ENCODE data around the gene ASB3. TPM values are rescaled to one million over a fixed set of nuclear protein-coding genes. Genes with fewer than 3 reads are reported as not detected.

The ASB3 gene
- total and polyA plus RNA-seq, 9 of the 15 experiments (the other 6 are each of a cell fraction or from before 2014, with no cell fraction given) = 13.6 to 35.3 (median 18.7) TPM

- TF ChIP-seq CUX1 (CRISPR knock-in tag; IDR thresholded peaks at IDR 0.05) (no peak), GTF2E2 (tag; IDR thresholded peaks at IDR 0.05) (no peak)
Measured at GRCh38 chr2:53672881-53673522, 113.8 kb downstream of the ASB3 start (continued).

DNA sequence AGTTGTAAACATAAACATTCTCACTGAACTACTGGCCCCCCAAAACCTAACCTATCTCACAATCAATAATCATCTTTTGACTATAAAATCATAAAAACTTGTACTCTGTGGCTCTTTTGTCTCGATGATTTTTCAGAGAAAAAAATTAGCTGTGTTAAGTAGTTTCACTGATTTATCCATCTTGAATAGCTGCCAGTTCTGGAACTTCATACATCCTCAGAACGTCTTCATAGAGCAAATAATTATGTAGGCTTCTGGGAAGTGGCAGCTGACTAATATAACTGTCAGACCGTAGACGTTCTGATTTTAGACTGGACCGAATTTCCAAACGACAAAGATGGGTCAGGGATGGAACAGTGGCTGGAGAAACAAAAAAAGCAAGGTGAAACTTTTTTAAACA is 116.4 kb downstream of the ASB3 start:
- ChIA-PET POLR2A (interaction anchor here (0.7 kb wide), 1 partner anchor 96 kb away, joined by 3 read pairs; no protein-coding TSS in a partner anchor), CTCF (ENCODE audit: low intra/inter-chr PET ratio) (no interaction called here)
- no peak for DNase-seq (ENCODE audit: extremely low read depth in 1 of 4, low spot score in 3 of 4)
- in situ Hi-C loops (cut with MboI) = no loop called here
- Histone ChIP-seq H3K9me1 (ENCODE audit: control insufficient read depth, insufficient read depth, low read length) (no peaks in the 10 kb centered on the region), H3K27me3 (ENCODE audit: control insufficient read depth in 2 of 2, insufficient read depth in 2 of 2, low read length in 2 of 2) (no peaks in the 10 kb centered on the region), H3K9me3 (replicated peaks; ENCODE audit: control insufficient read depth, insufficient read depth, low read depth, low read length) (no peaks in the 10 kb centered on the region), H3K4me1 (replicated peaks in 1 of 2; ENCODE audit: control insufficient read depth in 2 of 2, insufficient read depth in 2 of 2, low read length in 2 of 2) (peaks cover 8 to 11% of the 10 kb centered on the region in 2 experiments; a peak in 3 of 5 replicates), H3K27ac (ENCODE audit: extremely low read depth, low read depth, low read length) (no peak overlapping the region), H3K4me2 (ENCODE audit: insufficient read depth, low read length) (no peak overlapping the region), H4K20me1 (replicated peaks; ENCODE audit: control insufficient read depth, insufficient read depth, low read length) (no peaks in the 10 kb centered on the region), H3K4me3 (no peak overlapping the region), H3K36me3 (ENCODE audit: control insufficient read depth, insufficient read depth, low read length) (no peaks in the 10 kb centered on the region; the same call in 1 of the 3 replicates), H3K79me2 (ENCODE audit: control insufficient read depth, insufficient read depth, low read length) (no peaks in the 10 kb centered on the region), H2AFZ (ENCODE audit: low read depth, low read length) (no peak overlapping the region), H3K9ac (ENCODE audit: insufficient read depth in 1 of 2, low read depth in 2 of 2, low read length in 2 of 2) (no peak overlapping the region)
- 69% methylated on average over 6 of the region's 6 CpGs for WGBS (ENCODE audit: insufficient coverage, low coverage, missing lambda C conversion rate)
- BruUV-seq (replicated peaks) = no TSS peak
- no peak for ATAC-seq
- intact Hi-C loops (cut with micrococcal nuclease) = no loop called here
- FAIRE-seq = no peak
- TF ChIP-seq, protein P1, sequence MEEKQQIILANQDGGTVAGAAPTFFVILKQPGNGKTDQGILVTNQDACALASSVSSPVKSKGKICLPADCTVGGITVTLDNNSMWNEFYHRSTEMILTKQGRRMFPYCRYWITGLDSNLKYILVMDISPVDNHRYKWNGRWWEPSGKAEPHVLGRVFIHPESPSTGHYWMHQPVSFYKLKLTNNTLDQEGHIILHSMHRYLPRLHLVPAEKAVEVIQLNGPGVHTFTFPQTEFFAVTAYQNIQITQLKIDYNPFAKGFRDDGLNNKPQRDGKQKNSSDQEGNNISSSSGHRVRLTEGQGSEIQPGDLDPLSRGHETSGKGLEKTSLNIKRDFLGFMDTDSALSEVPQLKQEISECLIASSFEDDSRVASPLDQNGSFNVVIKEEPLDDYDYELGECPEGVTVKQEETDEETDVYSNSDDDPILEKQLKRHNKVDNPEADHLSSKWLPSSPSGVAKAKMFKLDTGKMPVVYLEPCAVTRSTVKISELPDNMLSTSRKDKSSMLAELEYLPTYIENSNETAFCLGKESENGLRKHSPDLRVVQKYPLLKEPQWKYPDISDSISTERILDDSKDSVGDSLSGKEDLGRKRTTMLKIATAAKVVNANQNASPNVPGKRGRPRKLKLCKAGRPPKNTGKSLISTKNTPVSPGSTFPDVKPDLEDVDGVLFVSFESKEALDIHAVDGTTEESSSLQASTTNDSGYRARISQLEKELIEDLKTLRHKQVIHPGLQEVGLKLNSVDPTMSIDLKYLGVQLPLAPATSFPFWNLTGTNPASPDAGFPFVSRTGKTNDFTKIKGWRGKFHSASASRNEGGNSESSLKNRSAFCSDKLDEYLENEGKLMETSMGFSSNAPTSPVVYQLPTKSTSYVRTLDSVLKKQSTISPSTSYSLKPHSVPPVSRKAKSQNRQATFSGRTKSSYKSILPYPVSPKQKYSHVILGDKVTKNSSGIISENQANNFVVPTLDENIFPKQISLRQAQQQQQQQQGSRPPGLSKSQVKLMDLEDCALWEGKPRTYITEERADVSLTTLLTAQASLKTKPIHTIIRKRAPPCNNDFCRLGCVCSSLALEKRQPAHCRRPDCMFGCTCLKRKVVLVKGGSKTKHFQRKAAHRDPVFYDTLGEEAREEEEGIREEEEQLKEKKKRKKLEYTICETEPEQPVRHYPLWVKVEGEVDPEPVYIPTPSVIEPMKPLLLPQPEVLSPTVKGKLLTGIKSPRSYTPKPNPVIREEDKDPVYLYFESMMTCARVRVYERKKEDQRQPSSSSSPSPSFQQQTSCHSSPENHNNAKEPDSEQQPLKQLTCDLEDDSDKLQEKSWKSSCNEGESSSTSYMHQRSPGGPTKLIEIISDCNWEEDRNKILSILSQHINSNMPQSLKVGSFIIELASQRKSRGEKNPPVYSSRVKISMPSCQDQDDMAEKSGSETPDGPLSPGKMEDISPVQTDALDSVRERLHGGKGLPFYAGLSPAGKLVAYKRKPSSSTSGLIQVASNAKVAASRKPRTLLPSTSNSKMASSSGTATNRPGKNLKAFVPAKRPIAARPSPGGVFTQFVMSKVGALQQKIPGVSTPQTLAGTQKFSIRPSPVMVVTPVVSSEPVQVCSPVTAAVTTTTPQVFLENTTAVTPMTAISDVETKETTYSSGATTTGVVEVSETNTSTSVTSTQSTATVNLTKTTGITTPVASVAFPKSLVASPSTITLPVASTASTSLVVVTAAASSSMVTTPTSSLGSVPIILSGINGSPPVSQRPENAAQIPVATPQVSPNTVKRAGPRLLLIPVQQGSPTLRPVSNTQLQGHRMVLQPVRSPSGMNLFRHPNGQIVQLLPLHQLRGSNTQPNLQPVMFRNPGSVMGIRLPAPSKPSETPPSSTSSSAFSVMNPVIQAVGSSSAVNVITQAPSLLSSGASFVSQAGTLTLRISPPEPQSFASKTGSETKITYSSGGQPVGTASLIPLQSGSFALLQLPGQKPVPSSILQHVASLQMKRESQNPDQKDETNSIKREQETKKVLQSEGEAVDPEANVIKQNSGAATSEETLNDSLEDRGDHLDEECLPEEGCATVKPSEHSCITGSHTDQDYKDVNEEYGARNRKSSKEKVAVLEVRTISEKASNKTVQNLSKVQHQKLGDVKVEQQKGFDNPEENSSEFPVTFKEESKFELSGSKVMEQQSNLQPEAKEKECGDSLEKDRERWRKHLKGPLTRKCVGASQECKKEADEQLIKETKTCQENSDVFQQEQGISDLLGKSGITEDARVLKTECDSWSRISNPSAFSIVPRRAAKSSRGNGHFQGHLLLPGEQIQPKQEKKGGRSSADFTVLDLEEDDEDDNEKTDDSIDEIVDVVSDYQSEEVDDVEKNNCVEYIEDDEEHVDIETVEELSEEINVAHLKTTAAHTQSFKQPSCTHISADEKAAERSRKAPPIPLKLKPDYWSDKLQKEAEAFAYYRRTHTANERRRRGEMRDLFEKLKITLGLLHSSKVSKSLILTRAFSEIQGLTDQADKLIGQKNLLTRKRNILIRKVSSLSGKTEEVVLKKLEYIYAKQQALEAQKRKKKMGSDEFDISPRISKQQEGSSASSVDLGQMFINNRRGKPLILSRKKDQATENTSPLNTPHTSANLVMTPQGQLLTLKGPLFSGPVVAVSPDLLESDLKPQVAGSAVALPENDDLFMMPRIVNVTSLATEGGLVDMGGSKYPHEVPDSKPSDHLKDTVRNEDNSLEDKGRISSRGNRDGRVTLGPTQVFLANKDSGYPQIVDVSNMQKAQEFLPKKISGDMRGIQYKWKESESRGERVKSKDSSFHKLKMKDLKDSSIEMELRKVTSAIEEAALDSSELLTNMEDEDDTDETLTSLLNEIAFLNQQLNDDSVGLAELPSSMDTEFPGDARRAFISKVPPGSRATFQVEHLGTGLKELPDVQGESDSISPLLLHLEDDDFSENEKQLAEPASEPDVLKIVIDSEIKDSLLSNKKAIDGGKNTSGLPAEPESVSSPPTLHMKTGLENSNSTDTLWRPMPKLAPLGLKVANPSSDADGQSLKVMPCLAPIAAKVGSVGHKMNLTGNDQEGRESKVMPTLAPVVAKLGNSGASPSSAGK (IDR thresholded peaks at IDR 0.05) = no peak
